ENCODE results near the gene TNFSF9.
A peak's percentile ranks its signal among the peaks of the same experiment; 100 is the strongest.

The TNFSF9 gene, protein sequence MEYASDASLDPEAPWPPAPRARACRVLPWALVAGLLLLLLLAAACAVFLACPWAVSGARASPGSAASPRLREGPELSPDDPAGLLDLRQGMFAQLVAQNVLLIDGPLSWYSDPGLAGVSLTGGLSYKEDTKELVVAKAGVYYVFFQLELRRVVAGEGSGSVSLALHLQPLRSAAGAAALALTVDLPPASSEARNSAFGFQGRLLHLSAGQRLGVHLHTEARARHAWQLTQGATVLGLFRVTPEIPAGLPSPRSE
- total RNA-seq: 0.48 to 4.3 reads per million in 2 experiments

DNA sequence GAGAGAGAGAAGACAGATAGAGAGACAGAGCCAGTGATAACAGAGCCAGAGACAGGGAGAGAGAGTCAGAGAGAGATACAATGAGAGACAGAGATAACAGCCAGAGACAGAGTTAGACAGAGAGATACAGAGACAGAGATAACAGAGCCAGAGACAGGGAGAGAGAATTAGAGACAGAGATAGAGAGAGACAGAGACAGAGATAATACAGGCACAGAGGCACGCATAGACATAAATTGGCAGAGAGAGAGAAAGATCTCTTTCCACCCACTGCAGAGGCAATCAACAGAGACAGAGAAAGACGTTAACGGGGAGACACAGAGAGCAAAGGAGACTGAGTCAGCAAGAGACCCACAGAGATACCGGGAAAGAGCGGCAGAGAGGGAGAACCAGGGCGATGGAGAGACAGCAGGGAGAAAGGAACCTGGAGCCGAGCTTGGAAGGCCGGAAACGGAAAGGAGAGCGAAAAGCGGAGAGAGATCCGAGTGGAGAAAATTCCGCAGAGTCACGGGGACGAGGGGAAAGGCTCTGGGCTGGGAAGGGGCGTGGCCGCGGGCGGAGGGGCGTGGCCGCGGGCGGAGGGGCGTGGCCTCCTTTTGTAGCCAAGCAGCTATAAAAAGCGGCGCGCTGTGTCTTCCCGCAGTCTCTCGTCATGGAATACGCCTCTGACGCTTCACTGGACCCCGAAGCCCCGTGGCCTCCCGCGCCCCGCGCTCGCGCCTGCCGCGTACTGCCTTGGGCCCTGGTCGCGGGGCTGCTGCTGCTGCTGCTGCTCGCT lies at the start of gene TNFSF9:
Gene TNFSF9, plus strand, starts transcription at position 641 of the 777 bp plus-strand sequence. Its CDS starts 11 bp downstream, at position 652.
- peak; percentile 70 for DNase-seq (ENCODE audit: low read depth)

DNA sequence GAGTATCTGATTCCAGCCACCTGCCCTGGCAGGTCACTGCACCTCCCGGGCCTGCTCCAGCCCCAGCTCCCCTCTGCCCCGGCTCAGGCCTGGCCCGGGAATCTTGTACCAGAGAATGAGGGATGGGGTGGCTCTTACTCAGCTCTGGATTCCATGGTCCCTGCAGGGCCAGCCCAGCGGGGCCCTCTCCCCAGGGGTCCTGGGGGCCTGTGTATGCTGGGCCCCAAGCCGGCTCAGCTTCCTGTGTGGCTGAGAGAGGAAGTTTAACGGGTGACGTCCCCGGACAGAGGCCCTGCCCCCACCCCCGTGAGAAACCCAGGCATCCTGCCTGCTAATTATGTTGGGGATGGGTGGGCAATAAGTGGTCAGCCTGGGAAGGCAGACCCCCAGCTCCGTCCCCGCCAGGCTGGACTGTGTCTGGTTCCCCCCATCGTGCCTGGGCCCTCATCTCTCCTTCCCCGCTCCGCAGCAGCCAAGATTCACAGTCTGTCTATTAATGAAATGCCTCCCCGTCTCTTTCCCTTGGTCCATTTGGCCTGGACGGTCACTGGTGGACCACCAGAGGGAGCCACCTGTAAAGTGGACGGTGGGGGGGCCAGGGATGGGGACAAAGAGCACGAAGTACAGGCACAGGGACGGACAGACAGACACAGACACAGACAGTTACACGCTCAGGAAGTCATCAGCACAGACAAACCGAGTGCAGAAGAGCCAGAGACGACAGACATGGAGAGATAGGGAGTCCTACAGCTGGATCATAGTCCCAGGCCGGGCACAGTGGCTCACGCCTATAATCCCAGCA lies 49.1 kb upstream of the TNFSF9 start, which contains the start of gene DENND1C:
Gene DENND1C, minus strand, starts transcription at position 247 of the 802 bp plus-strand sequence. Its CDS starts 92 bp downstream, at position 155.
- peak; percentile 37 for DNase-seq (ENCODE audit: low read depth)

DNA sequence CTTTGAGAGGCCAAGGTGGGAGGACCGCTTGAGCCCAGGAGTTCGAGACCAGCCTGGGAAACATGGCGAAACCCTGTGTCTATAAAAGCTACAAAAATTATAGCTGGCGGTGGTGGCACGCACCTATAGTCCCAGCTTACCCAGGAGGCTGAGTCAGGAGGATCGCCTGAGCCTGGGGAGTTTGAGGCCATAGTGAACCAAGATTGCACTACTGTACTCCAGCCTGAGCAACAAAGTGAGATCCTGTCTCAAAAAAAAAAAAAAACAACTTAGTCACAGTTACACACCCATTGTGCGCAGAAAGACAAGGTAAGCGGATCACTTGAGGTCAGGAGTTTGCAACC lies 48.5 kb upstream of the TNFSF9 start:
- DNase-seq (ENCODE audit: low read depth): no peak

DNA sequence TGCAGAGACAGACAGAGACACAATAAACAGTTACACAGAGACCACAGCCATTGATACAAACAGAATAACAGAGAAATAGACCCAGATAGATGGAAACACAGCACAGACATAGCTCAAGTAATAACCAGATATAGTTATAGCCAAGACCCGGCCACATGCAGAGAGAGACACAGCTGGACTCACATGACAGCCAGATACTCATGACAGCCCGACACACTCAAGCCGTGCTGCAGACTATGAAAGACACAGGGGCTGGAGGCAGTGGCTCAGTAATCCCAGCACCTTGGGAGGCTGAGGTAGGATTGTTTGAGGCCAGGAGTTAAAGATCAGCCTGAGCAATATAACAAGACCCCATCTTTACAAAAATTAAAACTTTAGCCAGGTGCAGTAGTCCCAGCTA lies 47.6 kb upstream of the TNFSF9 start:
- DNase-seq (ENCODE audit: low read depth): no peak

DNA sequence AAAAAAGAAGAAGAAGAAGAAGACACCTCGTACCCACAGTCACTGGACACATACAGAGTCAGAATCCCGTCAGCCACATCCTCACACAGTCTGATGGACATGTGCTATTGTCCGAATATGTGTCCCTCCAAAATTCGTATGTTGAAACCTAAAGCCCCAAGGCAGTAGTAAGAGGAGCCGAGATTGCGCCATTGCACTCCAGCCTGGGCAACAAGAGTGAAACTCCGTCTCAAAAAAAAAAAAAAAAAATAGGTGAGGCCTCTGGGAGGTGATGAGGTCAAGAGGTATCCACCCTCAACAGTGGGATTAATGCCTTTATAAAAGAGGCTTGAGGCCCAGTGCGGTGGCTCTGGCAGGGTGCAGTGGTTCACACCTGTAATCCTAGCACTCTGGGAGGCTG lies 46.6 kb upstream of the TNFSF9 start:
- DNase-seq (ENCODE audit: low read depth): no peak

DNA sequence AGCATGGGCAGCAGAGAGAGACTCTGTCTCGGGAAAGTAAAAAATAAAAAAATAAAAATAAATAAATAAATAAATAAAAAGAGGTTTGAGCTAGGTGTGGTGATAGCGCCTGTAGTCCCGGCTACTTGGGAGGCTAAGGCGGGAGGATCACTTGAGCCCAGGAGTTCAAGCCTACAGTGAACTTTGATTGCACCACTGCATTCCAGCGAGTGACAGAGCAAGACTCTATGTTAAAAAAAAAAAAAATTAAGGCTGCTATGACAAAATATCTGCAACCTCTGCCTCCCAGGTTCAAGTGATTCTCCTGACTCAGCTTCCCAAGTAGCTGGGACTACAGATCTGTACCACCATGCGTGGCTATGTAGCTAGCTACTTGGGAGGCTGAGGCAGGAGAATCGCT lies 46.0 kb upstream of the TNFSF9 start:
- DNase-seq (ENCODE audit: low read depth): no peak

DNA sequence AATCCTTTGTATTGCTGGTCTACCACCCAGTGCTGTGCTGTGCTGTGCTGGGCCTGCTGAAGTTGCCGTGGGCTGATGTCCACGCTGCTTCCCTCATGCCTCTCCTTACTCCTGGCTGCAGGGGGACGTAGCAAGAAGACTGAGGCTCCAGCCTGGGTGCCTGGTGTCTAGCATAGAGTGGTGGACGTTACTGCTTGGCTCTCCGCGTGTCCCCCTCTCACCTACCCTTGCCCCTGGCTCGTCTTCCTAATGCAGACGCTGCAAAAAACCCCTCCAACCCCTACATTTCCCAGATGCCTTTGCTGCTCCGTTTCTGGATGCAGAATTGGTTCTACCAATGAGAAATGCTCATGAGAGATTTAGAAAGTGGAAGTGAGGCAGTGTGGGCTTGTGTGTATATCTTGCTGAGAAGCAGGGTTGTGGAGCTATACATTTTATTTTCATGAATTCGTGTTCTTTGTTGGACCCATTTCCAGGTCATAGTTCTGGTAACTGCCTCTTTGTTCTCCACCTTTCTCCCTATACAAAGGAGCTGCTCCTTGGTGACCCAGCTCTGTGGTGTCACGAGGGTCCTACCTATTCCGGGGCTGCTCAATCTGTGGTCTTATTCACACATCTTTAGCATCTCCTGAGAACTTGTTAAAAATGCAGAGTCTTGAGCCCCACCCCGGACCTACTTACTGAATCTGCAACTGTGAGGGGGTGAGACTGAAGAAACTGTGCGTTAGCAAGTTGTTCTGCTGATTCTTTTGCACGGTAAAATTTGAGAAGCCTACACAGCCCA lies 41.4 kb upstream of the TNFSF9 start:
- no peak for DNase-seq (ENCODE audit: low read depth)

DNA sequence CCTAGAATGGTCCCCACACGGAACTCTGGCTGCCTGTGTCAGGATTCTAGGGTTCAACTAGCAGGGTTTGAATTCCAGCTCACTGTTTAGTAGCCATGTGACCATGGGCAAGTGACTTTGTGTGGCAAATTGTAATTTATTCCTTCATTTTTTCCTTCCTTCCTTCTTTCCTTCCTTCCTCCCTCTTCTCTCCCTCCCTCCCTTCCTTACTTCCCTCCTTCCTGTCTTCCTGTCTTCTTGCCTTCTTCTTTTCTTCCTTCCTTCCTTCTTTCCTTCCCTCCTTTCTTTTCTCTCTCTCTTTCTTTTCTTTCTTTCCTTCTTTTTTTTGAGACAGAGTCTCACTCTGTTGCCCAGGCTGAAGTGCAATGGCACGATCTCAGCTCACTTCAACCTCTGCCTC lies 40.7 kb upstream of the TNFSF9 start:
- DNase-seq (ENCODE audit: low read depth): no peak

DNA sequence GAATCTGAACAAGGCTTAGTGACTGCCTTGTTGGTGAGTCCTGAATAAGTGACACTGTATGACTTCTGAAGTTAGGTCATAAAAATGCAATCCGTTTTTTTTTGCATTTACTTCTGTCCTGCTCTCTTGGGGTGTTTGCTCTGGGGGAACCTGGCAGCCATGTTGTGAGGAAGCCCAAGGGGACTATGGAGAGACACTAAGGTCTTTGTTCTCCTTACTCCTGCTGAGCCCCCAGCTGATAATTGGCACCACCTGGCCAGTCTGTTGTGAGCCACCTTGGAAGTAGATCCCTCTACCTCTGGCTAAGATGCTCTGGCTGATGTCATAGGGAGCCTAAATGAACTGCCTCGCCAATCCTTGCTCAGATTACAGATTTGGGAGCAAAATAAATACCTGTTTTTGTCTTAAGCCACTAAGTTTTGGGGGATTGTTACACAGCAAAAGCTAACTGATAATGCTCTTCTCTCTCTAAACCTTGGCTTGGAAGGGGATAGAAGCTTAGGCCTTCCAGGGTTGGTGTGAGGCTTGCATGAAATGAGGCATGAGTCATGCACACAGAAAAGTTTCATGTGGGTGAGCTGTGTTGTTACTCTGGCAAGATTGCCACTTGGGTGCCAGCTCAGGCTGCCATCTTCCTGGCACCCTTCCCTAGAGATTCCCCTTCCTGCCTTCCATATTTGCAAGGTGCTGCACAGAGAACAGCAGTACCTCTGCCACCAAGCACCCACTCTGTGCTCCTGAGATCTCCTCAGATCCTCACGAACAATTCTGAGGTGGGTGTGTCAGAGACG lies 38.8 kb upstream of the TNFSF9 start:
- no peak for DNase-seq (ENCODE audit: low read depth)

DNA sequence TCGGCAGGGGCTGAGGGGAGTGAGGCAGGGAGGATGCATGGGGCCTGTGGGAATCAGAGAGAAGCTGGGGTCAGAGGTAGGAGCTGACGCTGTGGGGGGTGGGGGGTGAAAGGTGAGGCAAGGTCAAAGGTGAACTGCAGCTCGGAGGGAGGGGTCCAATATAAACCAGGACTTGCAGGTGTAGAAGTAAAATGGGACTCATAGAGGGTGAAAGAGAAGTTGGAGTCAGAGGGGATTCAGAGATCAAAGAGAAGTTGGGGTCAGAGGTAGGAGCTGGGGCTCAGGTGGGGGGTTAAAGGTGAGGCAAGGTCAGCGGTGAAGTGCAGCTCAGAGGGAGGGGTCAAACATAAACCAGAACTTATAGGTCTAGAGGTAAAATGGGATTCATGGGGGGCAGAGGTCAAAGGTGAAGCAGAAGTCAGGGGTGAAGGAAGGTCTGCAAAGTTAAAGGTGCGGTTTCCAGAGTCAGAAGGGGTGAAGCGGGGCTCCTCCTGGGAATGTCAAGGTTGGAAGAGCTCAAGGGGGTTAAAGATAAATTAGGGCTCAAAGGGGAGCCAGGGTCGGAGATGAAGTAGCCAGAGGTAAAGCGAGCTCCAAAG lies 36.3 kb upstream of the TNFSF9 start:
- no peak for DNase-seq (ENCODE audit: low read depth)

DNA sequence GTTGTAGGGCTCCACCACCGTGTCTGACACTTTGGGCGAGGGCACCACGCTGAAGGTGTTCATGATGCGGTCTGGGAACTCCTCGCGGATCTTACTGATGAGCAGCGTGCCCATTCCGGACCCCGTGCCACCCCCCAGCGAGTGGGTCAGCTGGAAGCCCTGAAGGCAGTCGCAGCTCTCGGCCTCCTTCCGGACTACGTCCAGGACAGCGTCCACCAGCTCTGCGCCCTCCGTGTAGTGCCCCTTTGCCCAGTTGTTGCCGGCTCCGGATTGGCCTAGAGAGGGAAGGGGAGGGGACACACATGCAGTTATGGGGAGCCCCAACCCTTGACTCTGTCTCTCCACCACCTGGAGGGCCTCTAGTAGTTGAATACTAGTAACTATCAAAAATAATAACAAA lies 34.9 kb upstream of the TNFSF9 start:
- DNase-seq (ENCODE audit: low read depth): no peak

DNA sequence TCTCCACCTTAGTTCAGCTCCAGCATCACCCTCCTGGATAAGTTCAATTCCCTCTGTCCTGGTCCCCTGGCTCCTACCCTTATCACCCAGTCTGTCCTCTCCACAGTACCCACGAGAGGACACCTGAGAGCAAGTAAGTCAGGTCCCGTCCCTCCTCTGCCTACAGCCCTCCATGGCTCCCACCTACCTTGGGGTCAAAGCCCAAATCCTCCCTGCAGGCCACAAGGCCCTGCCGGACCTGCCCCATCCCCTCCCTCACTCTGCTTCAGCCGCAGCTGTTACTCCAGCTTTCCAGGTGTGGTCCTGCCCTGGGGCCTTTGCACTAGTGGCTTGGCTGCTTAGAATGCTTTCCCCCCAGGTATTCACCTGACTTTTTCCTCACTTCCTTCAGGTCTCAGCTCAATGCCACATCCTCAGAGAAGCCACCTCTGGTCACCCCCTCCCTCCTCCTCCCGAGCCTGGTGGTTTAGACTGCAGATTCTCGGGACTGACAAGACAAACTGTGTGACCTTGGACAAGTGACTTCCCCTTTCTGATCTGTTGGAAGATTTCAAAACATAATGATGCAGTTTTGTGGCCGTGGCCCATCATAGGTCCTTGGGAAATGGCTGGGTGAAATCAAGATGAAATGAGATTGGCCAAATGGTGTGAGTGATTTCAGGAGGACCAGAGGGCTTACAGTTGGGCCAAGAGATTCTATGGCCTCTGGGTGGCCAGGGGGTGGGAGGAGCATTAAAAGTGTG lies 32.4 kb upstream of the TNFSF9 start:
- DNase-seq (ENCODE audit: low read depth): no peak

DNA sequence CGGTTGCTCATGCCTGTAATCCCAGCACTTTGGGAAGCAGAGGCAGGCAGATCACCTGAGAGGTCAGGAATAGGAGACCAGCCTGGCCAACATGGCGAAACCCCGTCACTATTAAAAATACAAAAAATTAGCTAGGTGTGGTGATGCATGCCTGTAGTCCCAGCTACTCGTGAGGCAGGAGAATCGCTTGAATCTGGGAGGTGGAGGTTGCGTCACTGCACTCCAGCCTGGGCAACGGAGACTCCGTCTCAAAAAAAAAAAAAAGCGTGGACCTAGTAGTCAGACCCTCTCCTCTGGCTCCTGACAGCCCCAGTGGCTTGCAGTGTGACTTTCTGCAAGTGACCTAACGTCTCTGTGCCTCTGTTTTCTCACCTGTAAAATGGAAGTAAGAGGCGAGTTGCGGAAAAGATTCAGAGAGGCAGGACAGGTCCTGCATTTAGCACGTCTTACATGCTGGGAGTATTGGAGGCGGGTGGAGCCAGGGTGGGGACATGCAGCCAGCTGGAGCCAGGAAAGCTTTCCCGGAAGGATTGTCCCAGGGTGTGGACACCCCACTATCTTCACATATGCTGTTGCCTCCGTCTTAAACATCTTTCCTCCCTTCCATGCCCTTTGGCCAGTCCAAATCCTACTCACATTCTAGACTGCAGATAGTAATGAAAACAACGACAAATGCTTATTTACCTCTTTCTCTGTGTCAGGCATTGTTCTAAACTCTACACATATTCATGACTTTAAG lies 31.6 kb upstream of the TNFSF9 start:
- no peak for DNase-seq (ENCODE audit: low read depth)

DNA sequence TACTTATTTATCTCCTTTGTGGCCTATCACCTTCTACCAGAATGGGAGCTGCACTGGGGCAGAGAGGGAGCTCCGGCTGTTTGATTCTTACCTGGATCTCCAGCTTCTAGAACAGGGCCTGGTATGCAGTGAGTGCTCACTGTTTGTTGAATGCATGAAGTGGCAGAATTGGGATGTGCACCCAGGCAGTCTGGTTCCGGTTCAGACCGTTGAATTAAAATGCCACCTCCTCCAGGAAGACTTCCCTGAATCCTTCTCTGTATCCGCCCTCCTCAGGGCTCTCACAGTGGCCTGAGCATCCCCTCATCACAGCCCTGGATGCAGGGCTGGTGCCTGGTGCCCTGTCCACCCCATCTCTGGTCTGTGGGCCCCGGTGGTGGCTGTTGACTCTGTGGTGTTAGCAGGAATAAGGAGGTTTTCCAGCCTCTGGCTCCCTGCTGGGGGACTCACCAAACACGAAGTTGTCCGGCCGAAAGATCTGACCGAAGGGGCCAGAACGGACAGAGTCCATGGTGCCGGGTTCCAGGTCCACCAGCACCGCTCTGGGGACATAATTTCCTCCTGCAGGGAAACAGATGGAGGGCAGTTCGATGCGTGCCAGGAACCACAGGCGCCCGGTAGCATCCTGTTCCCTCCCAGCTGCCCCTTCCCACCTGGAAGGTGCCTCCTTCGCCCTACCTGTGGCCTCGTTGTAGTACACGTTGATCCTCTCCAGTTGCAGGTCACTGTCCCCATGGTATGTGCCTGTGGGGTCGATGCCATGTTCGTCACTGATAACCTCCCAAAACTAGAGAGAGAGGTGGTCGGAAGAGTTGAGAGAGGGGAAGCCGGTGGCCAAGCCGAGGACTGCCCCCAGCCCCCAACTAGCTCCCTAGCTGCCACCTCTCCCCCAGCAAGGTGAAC lies 29.7 kb upstream of the TNFSF9 start:
- DNase-seq (ENCODE audit: low read depth): no peak

DNA sequence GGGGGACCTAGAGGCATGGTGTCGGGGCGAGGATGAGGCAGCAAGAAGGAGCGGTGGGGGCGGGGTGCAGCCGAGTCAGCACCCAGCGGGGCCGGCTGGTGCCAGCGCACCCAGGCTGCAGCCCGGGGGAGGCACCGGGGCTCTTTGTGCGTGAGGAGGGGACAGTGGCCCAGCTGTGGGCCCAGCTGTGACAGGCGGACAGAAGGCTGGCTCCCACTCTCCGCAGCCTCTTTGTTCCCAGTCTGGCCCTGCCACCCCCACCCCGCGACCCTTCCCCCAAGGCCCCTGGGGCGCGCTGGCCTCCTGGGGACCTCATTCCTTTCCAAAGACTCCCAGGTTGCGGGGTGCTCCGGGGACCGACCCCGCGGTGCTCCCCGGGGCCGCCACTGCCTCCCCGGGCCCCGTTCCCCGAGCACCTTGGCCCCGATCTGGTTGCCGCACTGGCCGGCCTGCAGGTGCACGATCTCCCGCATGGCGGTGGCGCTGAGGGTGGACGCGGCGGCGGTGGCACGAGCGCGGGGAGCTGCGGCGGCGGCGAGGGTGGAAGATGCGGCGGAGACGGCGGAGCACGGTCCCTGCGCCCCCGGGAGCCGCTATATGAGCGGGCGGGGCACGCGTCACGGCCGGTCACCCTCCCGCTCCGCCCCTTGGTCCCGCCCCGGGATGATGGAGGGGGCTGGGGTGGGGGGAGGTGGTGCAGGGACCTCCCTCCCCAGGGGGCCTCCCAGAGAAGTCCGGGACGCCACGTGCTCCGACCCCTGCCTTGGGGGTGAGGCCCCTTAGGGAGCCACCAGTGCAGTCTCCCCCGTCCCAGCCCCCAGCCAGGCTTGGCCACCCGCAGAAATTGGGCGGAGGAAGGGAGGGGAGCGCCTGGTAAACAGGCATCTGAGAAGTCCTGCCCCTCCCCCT lies 28.8 kb upstream of the TNFSF9 start, which contains the start of gene TUBB4A:
Gene TUBB4A, minus strand, starts transcription at position 570 of the 909 bp plus-strand sequence. Its CDS starts 97 bp downstream, at position 473.
- DNase-seq (ENCODE audit: low read depth): no peak

DNA sequence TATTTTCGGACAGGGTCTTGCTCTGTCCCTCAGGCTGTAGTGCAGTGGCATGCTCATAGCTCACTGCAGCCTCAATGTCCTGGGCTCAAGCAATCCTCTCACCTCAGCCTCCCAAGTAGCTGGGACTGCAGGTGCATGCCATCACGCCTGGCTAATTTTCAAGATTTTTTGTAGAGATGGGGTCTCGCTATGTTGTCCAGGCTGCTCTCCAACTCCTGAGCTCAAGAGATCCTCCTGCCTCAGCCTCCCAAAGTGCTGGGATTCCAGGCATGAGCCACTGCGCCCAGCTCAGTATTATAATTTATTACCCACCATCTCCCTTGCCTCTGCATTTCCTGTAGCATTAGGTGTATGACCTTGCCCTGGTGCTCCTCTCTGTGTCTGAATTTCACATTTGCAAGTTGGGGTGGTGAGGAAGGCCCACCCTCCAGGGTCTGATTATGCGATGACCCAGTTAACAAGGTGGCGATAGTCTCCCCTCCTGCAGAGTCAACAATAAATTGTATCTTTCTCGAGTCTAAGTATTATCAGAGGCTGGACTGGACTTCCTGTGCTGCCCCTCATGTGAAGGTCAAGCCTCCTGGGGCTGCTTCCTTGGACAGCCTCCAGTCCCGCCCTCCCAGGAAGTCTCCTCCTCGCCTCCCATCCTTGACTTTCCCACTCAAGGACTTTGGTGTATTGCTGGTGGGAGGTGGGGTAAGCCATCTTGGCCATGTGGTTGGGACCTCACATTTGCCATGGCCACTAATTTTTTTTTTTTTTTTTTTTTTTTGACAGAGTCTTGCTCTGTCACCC lies 27.2 kb upstream of the TNFSF9 start:
- DNase-seq (ENCODE audit: low read depth): no peak
